K562 (cell line): ENCODE results near the gene TRABD2B. TPM values are rescaled to one million over a fixed set of nuclear protein-coding genes. Genes with fewer than 3 reads are reported as not detected.

ENCODE experiments used
- ATAC-seq: fragments of 200-7000 bp; cut with Tn5 transposase; 3 replicates; pipeline ENCODE4 v1.9.1; 2020; ENCODE audit warnings: moderate library complexity
- BruUV-seq: library from RNA; stranded (reverse); fragments of 400-500 nt; replicated peaks from 2 replicates; lab custom pipeline; 2021; lab: Mats Ljungman, UMichigan
- CTCF ChIA-PET: fragments of 300-600 bp; formaldehyde crosslinking; extraction: SDS; loops from one replicate; lab custom pipeline; 2021; ENCODE audit warnings: low intra/inter-chr PET ratio; lab: Yijun Ruan, JAX
- POLR2A ChIA-PET: fragments of 300-600, 350-650 bp; sonication (Branson Sonifier 250); formaldehyde crosslinking; extraction: SDS; loops from one replicate; lab custom pipeline; 2021; ENCODE audit warnings: antibody characterized with exemption, inconsistent platforms; lab: Yijun Ruan, JAX
- DNase-seq, 4 experiments: peaks; one replicate each; pipeline versions ENCODE4 v3.0.0 to v3.0.0-alpha.2; 2011 to 2018; ENCODE audit warnings: low spot score in 3 of 4, mixed read lengths in 3 of 4; ENCODE audit errors: extremely low read depth in 1 of 4
- FAIRE-seq: peaks from 2 replicates; lab custom pipeline; 2011; peaks lifted over from hg19 to GRCh38; lab: Jason Lieb, UNC
- H2AFZ ChIP-seq: 2 replicates; pipeline ENCODE4 v1.6.0; 2011; ENCODE audit warnings: low read depth, low read length, control low read depth, inconsistent platforms
- H3K27ac ChIP-seq: fragments of 200-600 bp; 3 replicates; pipeline ENCODE4 v1.8.0; 2011; ENCODE audit warnings: low read depth, mild to moderate bottlenecking, control low read depth, inconsistent platforms, low read length, moderate library complexity, mixed read lengths; ENCODE audit errors: extremely low read depth
- H3K27me3 ChIP-seq, 2 experiments: fragments of 300-600 bp in 1 of 2; 2 replicates in 1 of 2; 3 replicates in 1 of 2; pipeline versions ENCODE4 v1.6.0 to v1.8.0; 2011; ENCODE audit warnings: inconsistent platforms in 2 of 2, low read length in 2 of 2, mild to moderate bottlenecking in 1 of 2, mixed read lengths in 1 of 2, moderate library complexity in 1 of 2; ENCODE audit not compliant: control insufficient read depth in 2 of 2, insufficient read depth in 2 of 2
- H3K36me3 ChIP-seq: fragments of 300-600 bp; 3 replicates; pipeline ENCODE4 v1.8.0; 2011; ENCODE audit warnings: mild to moderate bottlenecking, low read length, inconsistent platforms; ENCODE audit not compliant: control insufficient read depth, insufficient read depth
- H3K4me1 ChIP-seq, 2 experiments: fragments of 200-600 bp in 1 of 2; replicated peaks in 1 of 2; 2 replicates in 1 of 2; 3 replicates in 1 of 2; pipeline versions ENCODE4 v1.5.1 to v1.8.0; 2011; ENCODE audit warnings: inconsistent platforms in 2 of 2, low read length in 2 of 2, mild to moderate bottlenecking in 1 of 2, mixed read lengths in 1 of 2, moderate library complexity in 1 of 2; ENCODE audit not compliant: control insufficient read depth in 2 of 2, insufficient read depth in 2 of 2
- H3K4me2 ChIP-seq: 2 replicates; pipeline ENCODE4 v1.6.1; 2011; ENCODE audit warnings: low read length, control low read depth, inconsistent platforms, mixed read lengths; ENCODE audit not compliant: insufficient read depth
- H3K4me3 ChIP-seq: fragments of 200-600 bp; sonication (generic), shearing (Covaris generic); 2 replicates; pipeline ENCODE4 v1.5.1; 2016; ENCODE audit warnings: control low read depth, inconsistent platforms
- H3K79me2 ChIP-seq: fragments of 200-600 bp; 3 replicates; pipeline ENCODE4 v1.8.0; 2011; ENCODE audit warnings: low read length, inconsistent platforms; ENCODE audit not compliant: control insufficient read depth, insufficient read depth
- H3K9ac ChIP-seq, 2 experiments: 2 replicates each; pipeline versions ENCODE4 v1.6.0 to v1.6.1; 2011; ENCODE audit warnings: low read depth in 2 of 2, low read length in 2 of 2, control low read depth in 1 of 2, inconsistent platforms in 1 of 2, mild to moderate bottlenecking in 1 of 2, mixed read lengths in 1 of 2; ENCODE audit not compliant: insufficient read depth in 1 of 2
- H3K9me1 ChIP-seq: one replicate; pipeline ENCODE4 v1.6.0; 2011; ENCODE audit warnings: inconsistent platforms, mild to moderate bottlenecking, low read length, moderate library complexity; ENCODE audit not compliant: control insufficient read depth, insufficient read depth
- H3K9me3 ChIP-seq: replicated peaks from 2 replicates; pipeline ENCODE4 v1.5.1; 2011; ENCODE audit warnings: low read depth, low read length, inconsistent platforms; ENCODE audit not compliant: control insufficient read depth, insufficient read depth
- H4K20me1 ChIP-seq: replicated peaks from 2 replicates; pipeline ENCODE4 v1.6.1; 2011; ENCODE audit warnings: low read length, inconsistent platforms, mixed read lengths; ENCODE audit not compliant: control insufficient read depth, insufficient read depth
- AFF1 ChIP-seq, 2 experiments: fragments of 450-650 bp; IDR thresholded peaks; 2 replicates each; pipeline ENCODE4 v1.6.1; 2018; ENCODE audit warnings: mild to moderate bottlenecking in 2 of 2, low read depth in 1 of 2; ENCODE audit not compliant: partially characterized antibody in 2 of 2
- ARID3A ChIP-seq: IDR thresholded peaks from 2 replicates; pipeline ENCODE4 v1.6.1; 2012; ENCODE audit warnings: low read depth, low read length, improper control_type of control experiment, borderline replicate concordance
- BACH1 ChIP-seq: fragments of 200-800 bp; sonication (Bioruptor generic); IDR thresholded peaks from 2 replicates; pipeline ENCODE4 v1.6.1; 2016; ENCODE audit warnings: missing genetic modification characterization, missing compliant biosample characterization
- CHD1 ChIP-seq: fragments of 200-600 bp; sonication (generic); IDR thresholded peaks from one replicate; pipeline ENCODE4 v1.6.1; 2012; ENCODE audit warnings: mild to moderate bottlenecking, moderate library complexity, low read length, inconsistent platforms
- ELK1 ChIP-seq: sonication (generic); formaldehyde crosslinking; IDR thresholded peaks from 2 replicates; pipeline ENCODE4 v1.8.1; 2022; ENCODE audit warnings: missing genetic modification reagents
- HDAC1 ChIP-seq, 2 experiments: fragments of 450-650 bp; IDR thresholded peaks; 2 replicates each; pipeline ENCODE4 v1.6.1; 2016 to 2017; ENCODE audit warnings: inconsistent platforms in 1 of 2, mild to moderate bottlenecking in 1 of 2, moderate library complexity in 1 of 2
- HNRNPUL1 ChIP-seq: fragments of 200-400 bp; formaldehyde crosslinking; IDR thresholded peaks from 2 replicates; pipeline ENCODE4 v1.6.1; 2017; ENCODE audit warnings: low read length
- MEF2A ChIP-seq: IDR thresholded peaks from 2 replicates; pipeline ENCODE4 v1.6.1; 2011; ENCODE audit warnings: low read depth, mild to moderate bottlenecking, low read length, moderate library complexity; ENCODE audit not compliant: control insufficient read depth
- MTA3 ChIP-seq: fragments of 450-650 bp; formaldehyde crosslinking; IDR thresholded peaks from 2 replicates; pipeline ENCODE4 v1.6.1; 2017; ENCODE audit warnings: mild to moderate bottlenecking, borderline replicate concordance
- SFPQ ChIP-seq: fragments of 200-400 bp; formaldehyde crosslinking; IDR thresholded peaks from 2 replicates; pipeline ENCODE4 v1.6.1; 2017; ENCODE audit warnings: mild to moderate bottlenecking, low read depth, low read length, moderate library complexity
- SMAD2 ChIP-seq: fragments of 150-350 bp; IDR thresholded peaks from 2 replicates; pipeline ENCODE4 v1.6.1; 2014; ENCODE audit warnings: low read depth, mild to moderate bottlenecking, low read length
- ZKSCAN8 ChIP-seq: fragments of 200-800 bp; sonication (Bioruptor generic); IDR thresholded peaks from 2 replicates; pipeline ENCODE4 v1.6.1; 2016; ENCODE audit warnings: missing genetic modification characterization, missing compliant biosample characterization
- ZNF347 ChIP-seq: fragments of 450-650 bp; formaldehyde crosslinking; IDR thresholded peaks from 2 replicates; pipeline ENCODE4 v1.4.0; 2020; ENCODE audit warnings: low read depth, mild to moderate bottlenecking, moderate library complexity
- ZNF586 ChIP-seq: fragments of 450-650 bp; formaldehyde crosslinking; conservative IDR thresholded peaks from 2 replicates; pipeline ENCODE4 v1.4.0; 2020; ENCODE audit warnings: mild to moderate bottlenecking, moderate library complexity
- WGBS: fragments of 100-300 bp; shearing (Covaris generic); methylation state at CpG from one replicate; pipeline ENCODE4 v1.1.6; 2016; ENCODE audit warnings: low coverage, mixed read lengths; ENCODE audit not compliant: insufficient coverage; ENCODE audit errors: missing lambda C conversion rate; 5-methylcytosine and 5-hydroxymethylcytosine counted together
- in situ Hi-C: fragments of 300-500 bp; cut with MboI; formaldehyde crosslinking; loops from 4 replicates; pipeline ENCODE4 v1.15.0; 2018; ENCODE audit warnings: inconsistent platforms, mixed read lengths
- intact Hi-C: fragments of 100-400 bp; cut with micrococcal nuclease; formaldehyde crosslinking; loops from 2 replicates; pipeline ENCODE4 v1.14.2; 2022
- polyA plus RNA-seq, 8 experiments: library from polyadenylated mRNA; depleted of rRNA in 4 of 8; stranded (reverse) in 5 of 8; unstranded in 3 of 8; fragments of >200 nt; fragmentation: Nextera tagmentation in 2 of 8; fragmentation: Illumina TruSeq in 1 of 8; extraction: Ambion mirVana in 2 of 8; extraction: Trizol in 1 of 8; gene quantifications; 2 replicates each; pipeline versions ENCODE4 v1.2.1 to v1.2.3, GENCODE V29; 2011 to 2014; ENCODE audit warnings: inconsistent platforms in 1 of 8, missing spikeins in 1 of 8
- total RNA-seq, 7 experiments: library from RNA; depleted of rRNA in 6 of 7; stranded (reverse); fragments of >200 nt in 6 of 7; fragmentation: Illumina TruSeq in 2 of 7; extraction: Trizol in 2 of 7; gene quantifications; 2 replicates each; pipeline versions ENCODE4 v1.2.1 to v1.2.3, GENCODE V29; 2011 to 2021; ENCODE audit warnings: low replicate concordance in 1 of 7

Gene TRABD2B
- total and polyA plus RNA-seq, 9 of the 15 experiments (the other 6 are each of a cell fraction or from before 2014, with no cell fraction given): not detected

- Histone ChIP-seq H3K4me2 (no peak overlapping the region), H3K79me2 (no peaks in the 10 kb centered on the region), H3K9me1 (no peaks in the 10 kb centered on the region), H3K9me3 (no peaks in the 10 kb centered on the region), H2AFZ (no peak overlapping the region), H3K27me3 (no peaks in the 10 kb centered on the region; a peak in 1 of 5 replicates), H3K27ac (no peak overlapping the region), H3K4me3 (no peak overlapping the region), H4K20me1 (0 out of 2 replicates have a peak, but pooled peaks cover 6% of the 10 kb centered on the region), H3K4me1 (no peaks in the 10 kb centered on the region), H3K36me3 (no peaks in the 10 kb centered on the region), H3K9ac (no peak overlapping the region)
- ChIA-PET POLR2A (interaction anchor here (1.1 kb wide), 1 partner anchor 11 kb away, joined by 4 read pairs; no protein-coding TSS in a partner anchor), CTCF (no interaction called here)
- FAIRE-seq (no peak), DNase-seq (no peak), ATAC-seq (no peak)
- 0% methylated on average over 2 of the region's 2 CpGs for WGBS
- BruUV-seq: no TSS peak
- no peak for TF ChIP-seq CHD1
- no peak for TF ChIP-seq ZNF586 (CRISPR knock-in tag)
- TF ChIP-seq SFPQ: no peak
- TF ChIP-seq MEF2A: no peak
- TF ChIP-seq ZNF347: no peak
- TF ChIP-seq MTA3: no peak
- TF ChIP-seq HDAC1 (IDR thresholded peaks at IDR 0.05): no peak
- no peak for TF ChIP-seq ARID3A
- TF ChIP-seq ZKSCAN8 (CRISPR knock-in tag): no peak
- no peak for TF ChIP-seq AFF1 (IDR thresholded peaks at IDR 0.05; ENCODE audit: low read depth in 1 of 2, partially characterized antibody in 2 of 2)
- no peak for TF ChIP-seq HNRNPUL1
- no peak for TF ChIP-seq BACH1 (tag)
- no peak for TF ChIP-seq SMAD2
- no peak for TF ChIP-seq ELK1 (CRISPR knock-in tag)
- in situ Hi-C loops: no loop called here
- intact Hi-C loops: no loop called here
Measured at GRCh38 chr1:47795102-47795501, 202.1 kb downstream of the TRABD2B start.
